Measurements from ENCODE around the gene DAPK2. TPM values are rescaled to one million over a fixed set of nuclear protein-coding genes. Genes with fewer than 3 reads are reported as not detected.

DAPK2 gene
- polyA plus RNA-seq, 4 donors = 4.9 to 6.2 (median 5.1) TPM

DNA sequence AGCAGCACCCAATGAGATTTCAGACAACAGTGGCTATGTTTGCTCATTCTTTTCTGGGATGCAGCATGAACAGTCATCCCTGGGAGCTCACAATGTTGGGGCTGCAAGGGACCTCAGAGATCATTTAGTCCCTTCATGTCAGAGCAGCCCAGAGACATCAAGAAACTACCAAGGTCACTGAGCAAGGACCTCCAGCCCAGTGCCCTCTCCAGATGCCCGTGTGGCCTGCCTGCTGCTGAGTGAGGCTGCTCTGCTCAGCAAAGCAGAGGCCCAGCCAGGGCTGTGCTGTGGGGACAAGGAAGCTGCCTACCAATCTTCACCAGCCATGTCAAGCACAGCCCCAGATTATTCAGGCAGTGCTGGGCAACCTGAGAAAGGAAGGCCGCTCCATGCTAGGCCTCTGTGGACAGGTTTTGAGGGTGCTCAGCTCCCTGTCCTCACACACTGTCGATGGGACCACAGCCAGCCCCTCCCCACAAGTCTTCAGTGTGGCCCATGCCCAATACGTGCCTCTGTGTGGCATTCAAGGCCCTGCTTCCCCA lies 99.7 kb downstream of the DAPK2 start:
- DNase-seq (ENCODE audit: low read depth in 4 of 4, low spot score in 3 of 4) = no peak

DNA sequence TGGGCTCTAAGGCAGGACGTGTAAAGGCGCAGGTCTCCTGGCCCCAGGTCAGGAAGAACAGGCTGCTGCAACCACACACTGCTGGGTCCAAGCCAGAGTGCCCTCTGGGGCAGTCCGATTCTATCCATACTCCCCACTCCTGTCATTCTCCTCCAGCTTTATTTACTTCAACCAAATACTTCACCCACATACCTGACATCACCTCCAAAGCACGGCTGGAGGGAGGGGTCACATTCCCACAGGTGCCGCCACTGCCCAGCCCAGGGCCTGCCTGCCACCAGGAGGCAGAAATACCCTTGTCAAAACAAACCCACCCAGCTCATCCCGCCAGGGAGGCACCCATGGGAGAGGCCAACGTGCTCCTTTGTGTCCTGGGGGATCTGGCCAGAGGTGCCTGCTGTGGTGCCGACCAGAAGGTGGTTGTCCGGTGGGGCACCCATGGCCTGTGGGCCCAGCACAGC lies 100.4 kb downstream of the DAPK2 start:
- DNase-seq (ENCODE audit: low read depth in 4 of 4, low spot score in 3 of 4) = no peak

DNA sequence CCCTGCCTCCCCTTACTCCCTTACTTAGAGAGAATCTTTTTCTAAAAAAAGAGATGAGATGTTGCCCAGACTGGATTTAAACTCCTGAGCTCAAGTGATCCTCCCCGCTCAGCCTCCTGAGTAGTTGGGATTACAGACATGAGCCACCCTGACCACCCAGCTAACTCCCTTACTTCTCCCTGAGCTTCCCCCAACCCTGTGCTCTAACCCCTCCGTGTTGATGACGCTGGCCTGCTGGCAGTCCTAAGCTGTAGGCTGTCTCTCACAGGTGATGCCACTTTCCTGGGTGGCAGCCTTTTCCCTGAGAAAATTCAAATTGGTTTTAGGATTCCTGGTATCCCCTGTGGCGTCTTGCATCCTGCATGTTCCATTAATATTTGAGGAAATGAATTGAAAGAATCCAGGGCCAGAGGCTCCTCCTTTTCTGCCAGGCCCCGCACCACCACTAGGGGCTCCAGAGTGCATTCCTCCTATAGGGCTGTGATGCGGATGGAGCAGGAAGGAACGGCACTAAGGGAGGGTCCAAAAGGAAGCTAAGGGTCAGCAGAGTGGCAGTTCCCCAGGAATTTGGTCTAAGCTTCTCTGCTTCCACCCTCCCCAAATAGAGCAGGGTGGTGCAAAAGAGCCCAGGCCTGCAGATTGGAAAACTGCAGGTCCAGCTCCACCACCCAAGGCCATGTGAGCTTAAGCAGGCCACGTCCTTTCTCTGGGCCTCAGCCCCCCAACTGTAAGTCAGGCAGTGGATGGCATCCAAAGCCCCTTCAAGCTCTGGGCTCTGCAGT lies 101.1 kb downstream of the DAPK2 start:
- DNase-seq (ENCODE audit: low read depth in 4 of 4, low spot score in 3 of 4) = peak in 3 of 4 donors; percentile 41 to 58 (median 48)

DNA sequence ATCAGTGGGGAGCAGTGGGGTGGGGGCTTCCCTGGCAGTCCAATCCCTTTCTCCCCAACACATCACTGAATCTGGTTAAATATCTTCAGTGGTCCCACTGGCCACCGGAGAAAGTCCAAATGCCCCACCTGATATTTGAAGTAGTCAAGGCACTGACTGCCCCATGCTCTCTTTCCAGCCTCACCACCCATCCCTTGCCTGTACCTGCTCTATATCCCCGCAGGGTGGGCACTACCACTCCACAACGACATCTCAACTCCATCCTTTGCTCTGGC lies 101.7 kb downstream of the DAPK2 start:
- DNase-seq (ENCODE audit: low read depth in 4 of 4, low spot score in 3 of 4) = no peak

DNA sequence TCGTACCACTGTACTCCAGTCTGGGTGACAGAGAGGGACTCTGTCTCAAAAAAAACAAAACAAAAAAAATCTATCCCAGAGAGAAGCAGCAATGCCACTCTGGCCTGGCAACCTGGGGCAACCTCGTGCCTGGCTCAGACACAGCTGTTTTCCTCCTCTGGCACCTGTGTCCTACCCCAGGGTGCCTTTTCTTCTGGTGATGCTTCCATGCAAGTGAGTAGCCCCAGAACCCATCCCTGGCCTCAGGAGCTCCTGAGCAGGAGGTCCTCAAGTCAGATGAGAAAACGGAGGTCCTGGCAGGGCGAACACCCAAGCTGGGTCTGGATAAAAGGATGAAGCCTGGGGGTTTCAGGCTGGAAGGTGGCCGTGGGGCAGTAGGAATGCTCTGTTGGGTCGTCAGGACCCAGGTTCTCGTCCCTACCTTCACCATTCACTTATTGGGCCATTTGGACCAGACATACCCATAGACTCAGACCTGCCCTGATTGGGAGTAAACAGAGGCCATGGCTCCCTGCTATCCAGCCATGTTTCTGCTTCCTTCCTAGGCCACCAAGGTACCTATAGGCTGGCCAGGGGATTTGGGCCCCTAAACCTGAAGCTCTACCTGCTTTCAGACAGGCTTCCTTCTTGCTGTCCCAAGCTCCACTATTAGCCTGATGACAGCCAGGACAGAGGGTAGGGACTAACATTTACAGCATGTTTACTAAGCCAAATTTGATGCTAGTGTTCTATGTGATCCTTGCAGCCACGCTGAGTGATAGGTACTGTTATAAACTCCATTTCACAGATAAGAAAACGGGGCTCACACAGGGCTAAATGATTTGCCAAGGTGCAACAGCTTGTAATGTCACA lies 102.2 kb downstream of the DAPK2 start:
- DNase-seq (ENCODE audit: low read depth in 4 of 4, low spot score in 3 of 4) = no peak

DNA sequence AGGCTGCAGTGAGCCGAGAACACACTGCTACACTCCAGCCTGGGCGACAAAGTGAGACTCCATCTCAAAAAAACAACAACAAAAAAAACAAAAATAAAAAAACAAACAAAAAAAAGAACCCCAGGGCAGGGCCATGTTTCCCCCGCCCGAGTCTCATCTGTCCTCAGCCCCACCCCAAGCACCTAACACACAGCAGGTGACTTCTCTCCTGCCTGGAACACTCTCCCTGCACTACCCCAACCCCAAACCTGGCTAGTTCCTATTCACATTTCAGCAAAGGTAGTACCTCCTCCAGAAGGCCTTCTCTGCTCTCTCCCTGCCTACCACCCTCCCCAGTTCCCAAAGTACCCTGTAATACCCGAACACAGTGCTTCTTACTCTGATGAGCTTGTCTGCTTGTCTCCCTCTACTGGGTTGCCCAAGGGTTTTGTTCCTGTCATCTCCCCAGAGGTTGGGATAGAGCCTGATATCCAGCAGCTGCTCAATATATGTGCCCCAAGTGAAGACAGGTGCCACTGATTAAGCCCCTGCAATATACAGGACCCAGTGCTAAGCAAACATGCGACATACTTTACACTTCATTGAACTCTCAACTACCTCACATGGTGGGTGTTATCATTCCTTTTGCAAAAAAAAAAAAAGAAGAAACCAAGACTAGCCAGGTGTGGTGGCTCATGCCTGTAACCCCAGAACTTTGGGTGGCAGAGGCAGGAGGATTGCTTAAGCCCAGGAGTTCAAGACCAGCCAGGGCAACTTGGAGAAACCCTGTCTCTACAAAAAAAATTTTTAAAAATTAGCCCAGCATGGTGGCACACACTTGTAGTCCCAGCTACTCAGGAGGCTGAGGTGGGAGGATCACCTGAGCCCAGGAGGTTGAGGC lies 103.6 kb downstream of the DAPK2 start:
- DNase-seq (ENCODE audit: low read depth in 4 of 4, low spot score in 3 of 4) = no peak

DNA sequence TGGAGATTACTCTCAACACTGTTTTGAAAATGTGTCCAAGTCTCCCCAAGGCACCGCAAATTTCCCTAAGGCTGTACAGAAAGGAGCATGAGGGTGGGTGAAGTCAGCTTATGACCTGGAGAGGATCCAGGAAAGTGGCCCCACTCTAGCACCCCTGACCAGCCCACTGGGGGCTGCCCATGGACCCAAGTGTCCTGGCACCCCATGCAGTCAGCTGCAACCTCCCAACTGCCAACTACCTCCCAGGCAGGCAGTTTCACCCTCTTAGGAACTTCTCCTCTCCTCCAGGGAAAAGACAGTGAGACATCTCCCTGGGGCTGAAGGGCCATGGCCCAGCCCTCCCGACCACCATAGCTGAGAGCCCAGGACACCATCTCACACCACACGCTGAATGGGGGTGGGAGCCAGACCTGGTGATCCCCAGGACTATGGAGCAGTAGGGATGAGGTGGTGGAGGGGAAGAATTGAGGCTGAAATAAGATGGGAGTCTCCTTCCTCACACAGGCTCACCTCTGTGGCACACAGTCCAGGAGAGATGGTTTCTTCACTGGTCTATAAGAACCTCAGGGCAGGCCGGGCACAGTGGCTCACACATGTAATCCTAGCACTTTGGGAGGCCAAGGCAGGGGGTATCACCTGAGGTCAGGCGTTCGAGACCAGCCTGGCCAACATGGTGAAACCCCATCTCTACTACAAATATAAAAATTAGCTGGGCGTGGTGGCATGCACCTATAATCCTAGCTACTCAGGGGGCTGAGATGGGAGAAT lies 104.4 kb downstream of the DAPK2 start:
- DNase-seq (ENCODE audit: low read depth in 4 of 4, low spot score in 3 of 4) = no peak

DNA sequence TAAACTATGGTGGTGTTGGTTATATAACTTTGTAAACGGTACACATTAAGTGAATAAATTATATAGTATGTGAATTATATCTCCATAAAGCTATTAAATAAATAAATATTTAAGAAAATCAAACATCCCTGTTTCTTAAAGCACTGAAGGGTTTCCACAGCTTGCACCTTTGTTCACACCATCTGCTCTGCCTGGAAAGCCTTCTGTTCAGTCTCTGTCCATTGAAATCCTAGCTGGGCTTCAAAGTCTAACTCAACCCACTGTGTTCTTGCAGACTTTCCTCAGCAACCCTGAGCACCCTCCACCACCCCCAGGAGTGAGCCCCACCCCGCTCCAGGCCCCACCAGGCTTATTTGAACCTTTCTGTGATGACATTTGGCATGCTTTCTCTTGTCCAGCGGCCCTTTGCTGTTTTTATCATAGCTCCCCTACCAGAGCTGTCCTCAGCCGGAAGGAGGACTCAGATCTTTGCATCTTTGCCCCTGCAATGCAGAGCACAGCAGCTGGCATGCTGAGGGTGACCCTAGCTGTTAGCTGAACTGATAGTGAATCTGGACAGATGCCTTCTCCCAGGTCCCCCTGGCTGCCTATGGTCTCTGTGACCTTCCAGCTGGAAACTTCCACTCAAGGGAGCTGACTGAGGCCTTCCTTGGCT lies 105.2 kb downstream of the DAPK2 start:
- DNase-seq (ENCODE audit: low read depth in 4 of 4, low spot score in 3 of 4) = no peak

DNA sequence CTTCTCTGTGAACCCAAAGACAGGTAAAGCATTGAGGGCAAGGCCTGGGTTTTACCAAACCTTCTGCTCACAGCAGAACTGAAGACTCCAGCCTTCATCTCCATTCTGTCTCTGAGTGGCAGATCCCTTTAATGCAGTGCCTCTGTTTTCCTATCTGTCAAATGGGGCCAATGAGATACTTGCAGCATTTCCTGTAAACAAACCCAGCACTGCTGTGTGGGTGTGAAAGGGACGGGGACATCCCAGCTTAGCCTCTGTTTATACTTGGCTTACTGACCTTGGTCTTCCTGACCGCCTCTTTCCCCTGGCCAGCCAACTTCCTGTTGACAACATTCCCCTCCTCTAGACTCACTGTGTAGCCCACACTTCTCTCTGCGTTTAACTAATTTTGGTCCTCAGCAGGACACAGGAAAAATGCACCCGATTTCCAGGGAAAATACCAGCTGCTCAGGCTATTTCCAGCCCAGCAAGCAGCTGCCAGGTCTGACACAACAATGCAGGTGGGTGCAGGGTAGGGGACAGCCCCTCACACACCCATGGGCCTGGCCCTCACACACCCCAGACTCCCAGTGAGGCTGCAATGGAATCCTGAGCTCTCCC lies 106.7 kb downstream of the DAPK2 start:
- DNase-seq (ENCODE audit: low read depth in 4 of 4, low spot score in 3 of 4) = no peak

DNA sequence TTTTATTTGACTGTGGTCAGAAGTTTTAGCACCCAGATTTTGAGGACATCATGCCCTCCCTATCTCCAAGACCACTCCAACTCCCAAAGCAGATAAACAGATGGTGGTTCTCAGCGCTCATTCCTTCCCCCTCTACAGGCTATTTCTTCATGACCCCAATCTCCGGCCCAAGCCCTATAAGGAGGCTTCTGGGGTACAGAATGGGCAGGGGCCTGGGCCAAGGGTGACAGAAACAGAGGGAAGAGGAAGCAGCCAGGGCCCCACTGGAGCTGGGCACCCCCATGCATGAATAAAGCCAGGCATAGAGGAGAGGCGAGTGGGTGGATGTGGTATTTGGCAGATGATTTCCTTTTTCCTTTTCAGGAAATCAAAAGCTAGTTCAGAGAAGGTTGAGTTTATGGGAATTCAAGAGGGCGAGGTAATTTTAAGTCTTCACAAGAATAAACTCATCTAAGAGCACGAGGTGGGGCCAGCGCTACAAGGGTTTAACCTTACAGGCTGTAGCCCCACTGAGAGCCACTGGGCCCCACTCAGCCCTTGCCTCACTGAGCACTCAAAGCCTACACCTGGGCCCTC lies 107.7 kb downstream of the DAPK2 start:
- no peak for DNase-seq (ENCODE audit: low read depth in 4 of 4, low spot score in 3 of 4)

DNA sequence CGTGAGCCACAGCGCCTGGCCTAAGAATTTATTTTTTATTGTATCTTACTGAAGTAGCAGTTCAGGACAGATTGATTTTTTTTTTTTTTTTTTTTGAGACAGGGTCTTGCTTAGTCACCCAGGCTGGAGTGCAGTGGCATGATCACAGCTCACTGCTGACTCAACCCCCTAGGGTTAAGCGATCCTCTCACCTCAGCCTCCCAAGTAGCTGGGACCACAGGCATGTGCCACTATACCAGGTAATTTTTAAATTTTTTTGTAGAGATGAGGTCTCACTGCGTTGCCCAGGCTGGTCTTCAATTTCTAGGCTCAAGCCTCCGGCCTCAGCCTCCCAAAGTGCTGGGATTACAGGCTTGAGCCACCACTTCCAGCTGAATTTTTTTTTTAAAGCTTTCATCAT lies 112.8 kb downstream of the DAPK2 start:
- DNase-seq (ENCODE audit: low read depth in 4 of 4, low spot score in 3 of 4) = no peak

DNA sequence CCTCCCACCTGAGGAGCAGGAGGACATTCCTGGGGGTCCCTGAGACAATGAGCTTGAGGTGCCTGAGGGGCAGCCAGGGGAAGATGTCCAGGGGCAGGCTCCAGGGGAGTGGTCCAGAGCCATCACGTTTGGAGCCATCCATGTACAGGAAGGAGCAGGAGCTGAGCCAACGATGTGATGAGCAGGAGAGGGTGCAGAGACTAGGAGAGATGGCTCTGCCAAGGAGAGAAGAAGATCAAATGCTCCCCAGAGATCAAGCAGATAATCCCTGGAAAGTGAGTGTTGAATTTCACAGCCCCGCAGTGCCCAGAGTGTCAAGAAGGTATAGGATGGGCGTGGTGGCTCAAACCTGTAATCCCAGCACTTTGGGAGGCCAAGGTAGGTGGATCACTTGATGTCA lies 114.7 kb downstream of the DAPK2 start:
- DNase-seq (ENCODE audit: low read depth in 4 of 4, low spot score in 3 of 4) = no peak

DNA sequence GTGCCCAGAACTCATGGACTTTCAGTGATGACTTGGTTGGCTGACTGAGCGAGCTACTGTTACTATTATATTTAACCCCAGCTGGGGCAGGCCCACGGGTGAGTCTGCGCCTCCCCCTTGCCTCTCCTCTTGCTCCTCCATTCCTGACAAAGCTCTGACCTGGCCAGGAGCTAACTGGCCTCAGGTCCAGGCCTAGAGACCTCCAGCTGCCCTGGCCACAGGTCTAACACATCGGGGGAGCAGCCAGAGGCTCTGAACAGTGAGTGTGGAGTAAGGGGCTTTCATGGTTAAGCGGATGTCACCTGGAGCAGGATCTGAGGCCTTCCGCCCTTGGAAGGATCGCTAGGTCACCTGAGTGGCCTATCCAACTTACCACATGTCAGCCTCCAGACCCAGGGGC lies 116.3 kb downstream of the DAPK2 start:
- DNase-seq (ENCODE audit: low read depth in 4 of 4, low spot score in 3 of 4) = no peak

DNA sequence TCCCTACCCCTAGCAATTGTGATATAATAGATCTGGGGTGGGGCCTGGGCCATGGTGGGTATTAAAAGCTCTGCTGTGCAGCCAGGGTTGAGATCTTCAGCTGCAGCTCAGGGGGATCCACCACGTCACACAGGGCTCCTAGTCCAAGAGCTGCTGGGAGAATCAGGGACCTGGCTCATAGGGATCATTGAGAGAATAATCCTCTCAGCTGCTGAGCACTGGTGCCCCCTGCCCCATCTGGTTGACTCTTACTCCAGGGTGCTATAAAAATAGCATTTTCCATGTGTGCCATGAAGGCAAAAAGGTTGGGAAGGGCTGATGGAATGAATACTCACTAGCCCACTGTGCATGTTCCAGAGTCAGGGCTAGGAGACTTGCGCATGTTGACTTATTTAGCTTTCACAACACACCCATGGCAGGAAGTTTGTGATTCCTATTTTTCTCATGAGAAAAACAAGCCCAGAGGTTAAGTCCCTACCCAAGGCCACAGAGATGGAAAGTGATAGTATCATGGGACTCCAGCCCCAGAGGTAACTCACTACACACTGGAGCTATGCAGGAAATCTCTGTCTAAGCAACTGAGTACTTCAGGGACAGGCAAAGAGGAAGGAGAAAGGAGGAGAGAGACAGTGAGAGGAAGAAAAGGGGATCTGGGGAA lies 118.0 kb downstream of the DAPK2 start:
- no peak for DNase-seq (ENCODE audit: low read depth in 4 of 4, low spot score in 3 of 4)

DNA sequence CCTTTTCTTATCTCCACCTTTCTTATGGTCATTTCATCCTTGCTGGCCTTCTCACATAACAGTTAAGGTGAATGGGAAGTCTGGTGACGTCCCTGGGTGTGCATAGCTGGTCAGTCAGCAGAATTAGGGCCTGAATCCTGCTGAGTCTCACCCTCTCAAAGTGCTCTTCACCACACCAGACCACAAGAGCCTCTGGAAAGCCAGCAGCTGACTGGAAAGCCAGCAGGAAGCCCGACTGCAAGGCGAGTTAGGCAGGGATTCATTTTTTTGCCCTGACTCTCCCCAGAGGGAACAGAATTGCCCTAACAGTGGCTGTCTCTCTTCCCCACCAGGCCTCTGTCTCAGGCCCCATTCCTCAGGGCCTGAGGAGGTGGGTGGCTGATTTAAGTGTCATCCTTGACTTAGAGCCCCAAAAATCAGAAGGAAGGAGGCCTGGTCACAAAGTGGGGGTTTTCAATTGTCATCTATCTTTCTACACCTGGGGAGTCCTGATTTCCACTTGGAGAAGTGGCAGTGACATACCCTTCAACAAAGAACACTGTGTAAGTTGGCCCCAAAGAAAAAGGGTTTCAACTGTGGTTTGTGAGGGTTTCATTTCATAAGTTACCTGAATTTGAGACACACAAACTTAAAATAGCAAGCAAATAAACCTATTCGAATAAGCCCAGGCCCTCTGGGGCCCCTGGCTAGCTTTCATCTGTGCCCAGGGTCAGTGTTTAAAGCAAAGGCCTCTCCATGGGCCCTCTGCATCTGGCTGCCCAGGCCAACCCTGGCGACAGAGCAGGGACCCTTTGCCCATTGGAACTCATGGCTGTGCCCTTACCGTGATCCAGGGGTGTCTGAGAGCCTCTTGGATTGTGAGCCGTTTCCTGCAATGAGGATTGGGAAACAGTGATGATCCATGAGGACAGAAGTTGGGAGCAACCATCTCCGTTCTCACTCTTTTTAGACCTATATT lies 122.0 kb downstream of the DAPK2 start:
- DNase-seq (ENCODE audit: low read depth in 4 of 4, low spot score in 3 of 4) = no peak

DNA sequence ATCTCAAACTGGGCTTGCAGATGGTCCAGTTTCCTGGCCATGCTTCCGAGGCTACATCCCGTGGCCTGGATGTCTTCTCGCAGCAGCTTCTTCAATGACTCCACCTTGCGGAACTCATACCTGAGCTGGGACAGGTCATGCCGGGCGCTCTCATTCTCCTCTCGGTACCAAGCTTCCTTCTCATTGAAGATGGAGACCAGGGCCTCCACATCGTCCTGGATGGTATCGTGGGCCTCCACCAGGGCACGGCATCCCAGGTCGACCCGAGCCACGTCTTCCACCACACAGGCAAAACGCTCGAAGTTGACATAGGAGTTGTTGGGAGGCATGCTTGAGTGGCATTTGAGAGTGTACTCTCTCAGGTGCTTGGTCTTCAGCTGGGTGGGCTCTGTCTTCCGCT lies 123.4 kb downstream of the DAPK2 start:
- DNase-seq (ENCODE audit: low read depth in 4 of 4, low spot score in 3 of 4) = no peak

DNA sequence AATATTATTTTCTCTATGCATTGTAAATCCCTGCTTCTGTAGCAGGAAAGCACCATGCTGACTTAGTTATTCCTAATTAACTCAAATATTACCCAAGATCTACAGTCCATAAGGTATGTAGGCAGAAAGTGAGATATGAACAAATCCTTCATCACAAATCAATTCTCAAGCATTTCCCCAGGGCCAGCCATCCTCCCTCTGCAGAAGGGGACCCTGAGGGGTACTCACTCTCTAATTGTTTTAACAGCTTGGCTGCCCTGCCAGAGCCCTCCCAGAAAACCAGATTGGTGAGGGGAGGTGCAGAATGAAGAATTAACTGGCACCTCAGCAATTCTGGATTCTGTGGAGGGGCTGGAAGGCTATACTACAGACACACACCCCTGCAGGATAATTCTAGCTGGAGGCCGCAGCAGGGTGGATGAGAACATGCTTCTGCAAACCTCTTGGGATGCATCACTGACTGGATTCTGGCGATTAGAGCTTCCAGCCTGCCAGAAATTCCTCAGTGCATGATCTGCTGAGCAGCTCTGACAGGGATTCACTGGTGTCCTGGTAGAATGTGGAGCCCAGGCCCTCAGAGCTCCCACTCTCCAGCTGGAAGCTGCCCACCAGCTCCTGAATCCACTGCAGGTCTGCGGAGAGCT lies 123.9 kb downstream of the DAPK2 start:
- no peak for DNase-seq (ENCODE audit: low read depth in 4 of 4, low spot score in 3 of 4)

Measured in right renal pelvis (tissue), 4 donors.